Endothelial cell of umbilical vein (primary cell): ENCODE data around the gene RAB11FIP3. TPM values are rescaled to one million over a fixed set of nuclear protein-coding genes. Genes with fewer than 3 reads are reported as not detected.

Experiments
- BruUV-seq: library from RNA; stranded (reverse); fragments of 400-500 nt; replicated peaks from 2 replicates; lab custom pipeline; 2021; lab: Mats Ljungman, UMichigan
- CTCF ChIA-PET: fragments of 300-600, 350-600 bp; sonication (Branson Sonifier 250); formaldehyde crosslinking; loops from one replicate; lab custom pipeline; 2021; ENCODE audit warnings: antibody characterized with exemption, inconsistent platforms; lab: Charles Lee
- POLR2A ChIA-PET: fragments of 300-600, 350-600 bp; sonication (Branson Sonifier 250); formaldehyde crosslinking; loops from one replicate; lab custom pipeline; 2021; ENCODE audit warnings: antibody characterized with exemption, inconsistent platforms; lab: Charles Lee
- DNase-seq: peaks from one replicate; pipeline ENCODE4 v3.0.0-alpha.2; 2011; ENCODE audit warnings: low read depth, low spot score
- FAIRE-seq: peaks from 2 replicates; lab custom pipeline; 2011; peaks lifted over from hg19 to GRCh38; lab: Jason Lieb, UNC
- H2AFZ ChIP-seq: 2 replicates; pipeline ENCODE4 v1.6.0; 2012; ENCODE audit warnings: low read depth, low read length, control low read depth, inconsistent platforms
- H3K27ac ChIP-seq: 2 replicates; pipeline ENCODE4 v1.5.1; 2011; ENCODE audit warnings: low read depth, mild to moderate bottlenecking, control low read depth, low read length, moderate library complexity; ENCODE audit not compliant: insufficient read depth
- H3K27me3 ChIP-seq, 2 experiments: 2 replicates each; pipeline versions ENCODE4 v1.6.0 to v1.6.1; 2011; ENCODE audit warnings: low read length in 2 of 2, mixed read lengths in 1 of 2; ENCODE audit not compliant: control insufficient read depth in 2 of 2, insufficient read depth in 2 of 2
- H3K36me3 ChIP-seq, 2 experiments: 2 replicates in 1 of 2; 3 replicates in 1 of 2; pipeline ENCODE4 v1.5.1; 2011; ENCODE audit warnings: low read length in 2 of 2, mild to moderate bottlenecking in 1 of 2, moderate library complexity in 1 of 2; ENCODE audit not compliant: control insufficient read depth in 2 of 2, insufficient read depth in 2 of 2; ENCODE audit errors: extremely low read depth in 1 of 2
- H3K4me1 ChIP-seq: 3 replicates; pipeline ENCODE4 v1.5.1; 2011; ENCODE audit warnings: mild to moderate bottlenecking, low read length; ENCODE audit not compliant: control insufficient read depth, insufficient read depth; ENCODE audit errors: extremely low read depth
- H3K4me2 ChIP-seq: 2 replicates; pipeline ENCODE4 v1.6.1; 2011; ENCODE audit warnings: low read length, control low read depth, mixed read lengths; ENCODE audit not compliant: insufficient read depth
- H3K4me3 ChIP-seq, 3 experiments: fragments of 200-600 bp in 1 of 3; sonication (generic), shearing (Covaris generic) in 1 of 3; replicated peaks in 1 of 3; 2 replicates each; pipeline ENCODE4 v1.5.1; 2011 to 2016; ENCODE audit warnings: control low read depth in 3 of 3, low read length in 3 of 3, mild to moderate bottlenecking in 2 of 3, inconsistent platforms in 1 of 3, low read depth in 1 of 3, moderate library complexity in 1 of 3; ENCODE audit not compliant: insufficient read depth in 1 of 3
- H3K79me2 ChIP-seq: 2 replicates; pipeline ENCODE4 v1.6.0; 2012; ENCODE audit warnings: low read length, inconsistent platforms; ENCODE audit not compliant: control insufficient read depth, insufficient read depth
- H3K9ac ChIP-seq: replicated peaks from 2 replicates; pipeline ENCODE3; 2011; ENCODE audit warnings: low read length, control low read depth; ENCODE audit not compliant: insufficient read depth; ENCODE audit errors: extremely low read depth
- H3K9me1 ChIP-seq: replicated peaks from 3 replicates; pipeline ENCODE4 v1.6.0; 2011; ENCODE audit warnings: mild to moderate bottlenecking, low read length; ENCODE audit not compliant: control insufficient read depth, insufficient read depth; ENCODE audit errors: extremely low read depth
- H3K9me3 ChIP-seq: replicated peaks from 2 replicates; pipeline ENCODE4 v1.5.1; 2012; ENCODE audit warnings: low read length, inconsistent platforms; ENCODE audit not compliant: control insufficient read depth, insufficient read depth
- H4K20me1 ChIP-seq: replicated peaks from 2 replicates; pipeline ENCODE3; 2011; ENCODE audit warnings: mild to moderate bottlenecking, low read length; ENCODE audit not compliant: control insufficient read depth, insufficient read depth; ENCODE audit errors: extremely low read depth
- EZH2 ChIP-seq: IDR thresholded peaks from 2 replicates; pipeline ENCODE4 v1.6.1; 2012; ENCODE audit warnings: borderline replicate concordance, low read depth, mild to moderate bottlenecking, moderate library complexity, low read length, inconsistent platforms; ENCODE audit not compliant: severe bottlenecking
- FOS ChIP-seq: IDR thresholded peaks from 2 replicates; pipeline ENCODE4 v1.6.1; 2011; ENCODE audit warnings: mild to moderate bottlenecking, low read length, moderate library complexity, borderline replicate concordance; ENCODE audit not compliant: insufficient read depth
- GATA2 ChIP-seq: IDR thresholded peaks from 2 replicates; pipeline ENCODE4 v1.7.0; 2011; ENCODE audit warnings: low read depth, mild to moderate bottlenecking, moderate library complexity, mixed read lengths, low read length; ENCODE audit not compliant: insufficient read length, insufficient read depth
- JUN ChIP-seq: IDR thresholded peaks from 2 replicates; pipeline ENCODE4 v1.6.1; 2011; ENCODE audit warnings: borderline replicate concordance, low read depth; ENCODE audit not compliant: insufficient read length, insufficient read depth
- MYC ChIP-seq: IDR thresholded peaks from one replicate; pipeline ENCODE4 v1.6.1; 2011; ENCODE audit warnings: mild to moderate bottlenecking, low read depth, low read length
- POLR2A ChIP-seq: IDR thresholded peaks from 2 replicates; pipeline ENCODE4 v1.6.1; 2012; ENCODE audit warnings: low read depth, mild to moderate bottlenecking, control low read depth, low read length
- POLR2AphosphoS5 ChIP-seq: IDR thresholded peaks from 2 replicates; pipeline ENCODE4 v1.6.1; 2012; ENCODE audit warnings: low read depth, mild to moderate bottlenecking, control low read depth, low read length, moderate library complexity; ENCODE audit not compliant: insufficient read depth
- dilution Hi-C: fragments of 300-500 bp; cut with MboI; formaldehyde crosslinking; loops from one replicate; pipeline ENCODE4 v1.15.0; 2019; ENCODE audit warnings: low sequenced_read_pairs; ENCODE audit not compliant: extremely low pct_ligation_motif_present
- intact Hi-C: fragments of 100-400 bp; cut with micrococcal nuclease; formaldehyde crosslinking; loops from one replicate; pipeline ENCODE4 v1.10.0; 2022
- polyA plus RNA-seq, 4 experiments: library from polyadenylated mRNA; depleted of rRNA in 3 of 4; stranded (reverse) in 3 of 4; unstranded in 1 of 4; fragments of >200 nt; gene quantifications; 2 replicates each; pipeline versions ENCODE4 v1.2.1 to v1.2.3, GENCODE V29; 2011 to 2012; ENCODE audit warnings: missing spikeins in 1 of 4
- total RNA-seq: library from RNA; stranded (reverse); gene quantifications from 2 replicates; pipeline ENCODE4 v1.2.3, GENCODE V29; 2021
- TF ChIP-seq, protein P1 (sequence below), 2 donors: IDR thresholded peaks; 1 replicate in 1 of 2; 2 replicates in 1 of 2; pipeline ENCODE4 v1.5.1; 2011; ENCODE audit warnings: low read length in 2 of 2, mild to moderate bottlenecking in 2 of 2, moderate library complexity in 2 of 2, control low read depth in 1 of 2, inconsistent platforms in 1 of 2, low read depth in 1 of 2; ENCODE audit not compliant: insufficient read depth in 1 of 2; ENCODE audit errors: extremely low read depth in 1 of 2
- TF ChIP-seq, protein P2 (sequence below): IDR thresholded peaks from 2 replicates; pipeline ENCODE4 v1.6.1; 2011; ENCODE audit not compliant: insufficient read depth, insufficient read length

The RAB11FIP3 gene
- total and polyA plus RNA-seq, 2 donors (not counting 3 experiments of a cell fraction or from before 2014, with no cell fraction given): 20.5 to 75.9 TPM

- no peaks in the 10 kb centered on the region for H4K20me1 ChIP-seq
- POLR2A ChIA-PET: interaction anchor here (0.6 kb wide), 1 partner anchor 279 kb away, joined by 3 read pairs; no protein-coding TSS in a partner anchor
- TF ChIP-seq FOS (no peak), POLR2AphosphoS5 (no peak), JUN (no peak), POLR2A (no peak), MYC (no peak), GATA2 (no peak), EZH2 (no peak)
- TF ChIP-seq, protein P1, sequence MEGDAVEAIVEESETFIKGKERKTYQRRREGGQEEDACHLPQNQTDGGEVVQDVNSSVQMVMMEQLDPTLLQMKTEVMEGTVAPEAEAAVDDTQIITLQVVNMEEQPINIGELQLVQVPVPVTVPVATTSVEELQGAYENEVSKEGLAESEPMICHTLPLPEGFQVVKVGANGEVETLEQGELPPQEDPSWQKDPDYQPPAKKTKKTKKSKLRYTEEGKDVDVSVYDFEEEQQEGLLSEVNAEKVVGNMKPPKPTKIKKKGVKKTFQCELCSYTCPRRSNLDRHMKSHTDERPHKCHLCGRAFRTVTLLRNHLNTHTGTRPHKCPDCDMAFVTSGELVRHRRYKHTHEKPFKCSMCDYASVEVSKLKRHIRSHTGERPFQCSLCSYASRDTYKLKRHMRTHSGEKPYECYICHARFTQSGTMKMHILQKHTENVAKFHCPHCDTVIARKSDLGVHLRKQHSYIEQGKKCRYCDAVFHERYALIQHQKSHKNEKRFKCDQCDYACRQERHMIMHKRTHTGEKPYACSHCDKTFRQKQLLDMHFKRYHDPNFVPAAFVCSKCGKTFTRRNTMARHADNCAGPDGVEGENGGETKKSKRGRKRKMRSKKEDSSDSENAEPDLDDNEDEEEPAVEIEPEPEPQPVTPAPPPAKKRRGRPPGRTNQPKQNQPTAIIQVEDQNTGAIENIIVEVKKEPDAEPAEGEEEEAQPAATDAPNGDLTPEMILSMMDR (IDR thresholded peaks at IDR 0.05; ENCODE audit: extremely low read depth in 1 of 2, insufficient read depth in 1 of 2, low read depth in 1 of 2, low read length in 2 of 2): no peak
- TF ChIP-seq, protein P2, sequence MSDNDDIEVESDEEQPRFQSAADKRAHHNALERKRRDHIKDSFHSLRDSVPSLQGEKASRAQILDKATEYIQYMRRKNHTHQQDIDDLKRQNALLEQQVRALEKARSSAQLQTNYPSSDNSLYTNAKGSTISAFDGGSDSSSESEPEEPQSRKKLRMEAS: no peak
Measured at GRCh38 chr16:496097-496886, 70.8 kb downstream of the RAB11FIP3 start.

More at GRCh38 chr16:496097-496886, 70.8 kb downstream of the RAB11FIP3 start:
- H3K27me3 ChIP-seq: no peaks in the 10 kb centered on the region
- DNase-seq (peak; percentile 26), FAIRE-seq (no peak)
- dilution Hi-C loops: no loop called here
- no peak overlapping the region for H3K9ac ChIP-seq
- CTCF ChIA-PET: interaction anchor here (0.7 to 1.4 kb wide), 12 partner anchors 9 to 126 kb away, joined by 3 to 11 read pairs (median 4); partner anchors contain the start of genes DECR2, MRPL28 and PGAP6
- H3K9me1 ChIP-seq: no peaks in the 10 kb centered on the region
- H2AFZ ChIP-seq: no peak overlapping the region
- intact Hi-C loops: loop anchor here (5.0 kb wide), 1 partner anchor 69 kb away; the partner anchor contains the start of gene RAB11FIP3
- H3K36me3 ChIP-seq: peaks cover 0 to 14% of the 10 kb centered on the region in 2 experiments
- no peaks in the 10 kb centered on the region for H3K4me1 ChIP-seq
- H3K79me2 ChIP-seq: no peaks in the 10 kb centered on the region
- H3K4me3 ChIP-seq: no peak overlapping the region
- no peak overlapping the region for H3K27ac ChIP-seq
- BruUV-seq: no TSS peak
- H3K9me3 ChIP-seq: no peaks in the 10 kb centered on the region
- no peak overlapping the region for H3K4me2 ChIP-seq
